WTC11 (cell line): ENCODE results near the gene GPR84. TPM values are rescaled to one million over a fixed set of nuclear protein-coding genes. Genes with fewer than 3 reads are reported as not detected.

ENCODE experiments used
- ATAC-seq: fragments of 200-7000 bp; cut with Tn5 transposase; 2 replicates; pipeline ENCODE4 v1.10.0; 2021; ENCODE audit warnings: mild to moderate bottlenecking, moderate library complexity
- CTCF ChIA-PET: fragments of 300-600 bp; sonication (Branson Sonifier 250); formaldehyde crosslinking; loops from one replicate; lab custom pipeline; 2021; ENCODE audit warnings: antibody characterized with exemption; lab: Charles Lee
- POLR2A ChIA-PET: fragments of 350-600 bp; sonication (Branson Sonifier 250); formaldehyde crosslinking; loops from one replicate; lab custom pipeline; 2021; ENCODE audit warnings: antibody characterized with exemption; lab: Charles Lee
- DNase-seq: peaks from one replicate; pipeline ENCODE4 v3.0.0; 2021; ENCODE audit warnings: low spot score
- H3K27ac Mint-ChIP-seq: 2 replicates; pipeline ENCODE4 v1.8.0; 2021; ENCODE audit warnings: mixed read lengths
- H3K27me3 Mint-ChIP-seq: 2 replicates; pipeline ENCODE4 v1.8.0; 2021; ENCODE audit warnings: low read depth, mild to moderate bottlenecking, moderate library complexity, mixed read lengths
- H3K36me3 Mint-ChIP-seq: 2 replicates; pipeline ENCODE4 v1.8.0; 2021; ENCODE audit warnings: mixed read lengths
- H3K4me1 Mint-ChIP-seq: 2 replicates; pipeline ENCODE4 v1.8.0; 2022; ENCODE audit warnings: mixed read lengths
- H3K4me3 Mint-ChIP-seq: 2 replicates; pipeline ENCODE4 v1.8.0; 2021; ENCODE audit warnings: mild to moderate bottlenecking, moderate library complexity, mixed read lengths
- H3K9me3 Mint-ChIP-seq: 2 replicates; pipeline ENCODE4 v1.8.0; 2021; ENCODE audit warnings: mixed read lengths
- ATF1 ChIP-seq: sonication (generic); formaldehyde crosslinking; IDR thresholded peaks from 2 replicates; pipeline ENCODE4 v1.8.1; 2023; ENCODE audit warnings: mild to moderate bottlenecking, moderate library complexity, missing genetic modification reagents
- ATF3 ChIP-seq: sonication (generic); formaldehyde crosslinking; conservative IDR thresholded peaks from 2 replicates; pipeline ENCODE4 v1.8.1; 2022; ENCODE audit warnings: mild to moderate bottlenecking, missing genetic modification reagents
- CTCF ChIP-seq: fragments of 200-600 bp; IDR thresholded peaks from 2 replicates; pipeline ENCODE4 v1.8.0; 2022; ENCODE audit warnings: antibody characterized with exemption
- EMX1 ChIP-seq: fragments of 250-450 bp; sonication (Bioruptor Pico); IDR thresholded peaks from 2 replicates; pipeline ENCODE4 v1.8.0; 2021; ENCODE audit warnings: mild to moderate bottlenecking
- ERG ChIP-seq: fragments of 250-450 bp; sonication (Bioruptor Pico); IDR thresholded peaks from 2 replicates; pipeline ENCODE4 v1.8.0; 2021; ENCODE audit warnings: mild to moderate bottlenecking
- ETV6 ChIP-seq: sonication (generic); formaldehyde crosslinking; IDR thresholded peaks from 2 replicates; pipeline ENCODE4 v1.8.1; 2022; ENCODE audit warnings: mild to moderate bottlenecking, missing genetic modification reagents
- FOXK1 ChIP-seq: sonication (generic); formaldehyde crosslinking; IDR thresholded peaks from 2 replicates; pipeline ENCODE4 v1.8.0; 2022; ENCODE audit warnings: mild to moderate bottlenecking, moderate library complexity, missing genetic modification reagents
- FOXP1 ChIP-seq: sonication (generic); formaldehyde crosslinking; IDR thresholded peaks from 2 replicates; pipeline ENCODE4 v1.8.0; 2022; ENCODE audit warnings: missing genetic modification reagents, mild to moderate bottlenecking, moderate library complexity, borderline replicate concordance
- HMGA2 ChIP-seq: fragments of 250-450 bp; sonication (Bioruptor Pico); IDR thresholded peaks from 2 replicates; pipeline ENCODE4 v1.4.0; 2021; ENCODE audit warnings: mild to moderate bottlenecking, moderate library complexity
- IRF1 ChIP-seq: sonication (generic); formaldehyde crosslinking; IDR thresholded peaks from 2 replicates; pipeline ENCODE4 v1.8.0; 2023; ENCODE audit warnings: missing genetic modification reagents
- JAZF1 ChIP-seq: fragments of 250-450 bp; sonication (Bioruptor Pico); IDR thresholded peaks from 2 replicates; pipeline ENCODE4 v1.9.0; 2021; ENCODE audit warnings: moderate library complexity, mild to moderate bottlenecking, inconsistent platforms
- MAX ChIP-seq: sonication (generic); formaldehyde crosslinking; IDR thresholded peaks from 2 replicates; pipeline ENCODE4 v1.8.0; 2022; ENCODE audit warnings: mild to moderate bottlenecking, missing genetic modification reagents
- MYBL2 ChIP-seq: sonication (generic); formaldehyde crosslinking; IDR thresholded peaks from 2 replicates; pipeline ENCODE4 v1.8.1; 2023; ENCODE audit warnings: mild to moderate bottlenecking, moderate library complexity, missing genetic modification reagents
- NFATC4 ChIP-seq: fragments of 250-450 bp; sonication (Bioruptor Pico); IDR thresholded peaks from 2 replicates; pipeline ENCODE4 v1.9.0; 2021; ENCODE audit warnings: mild to moderate bottlenecking
- RORB ChIP-seq: fragments of 250-450 bp; sonication (Bioruptor Pico); IDR thresholded peaks from 2 replicates; pipeline ENCODE4 v1.9.0; 2021; ENCODE audit warnings: mild to moderate bottlenecking
- SP1 ChIP-seq: sonication (generic); formaldehyde crosslinking; conservative IDR thresholded peaks from 2 replicates; pipeline ENCODE4 v1.8.1; 2022; ENCODE audit warnings: missing genetic modification reagents
- TEAD1 ChIP-seq: sonication (generic); formaldehyde crosslinking; IDR thresholded peaks from 2 replicates; pipeline ENCODE4 v1.8.0; 2022; ENCODE audit warnings: mild to moderate bottlenecking, missing genetic modification reagents
- TEAD4 ChIP-seq: sonication (generic); formaldehyde crosslinking; IDR thresholded peaks from 2 replicates; pipeline ENCODE4 v1.8.0; 2022; ENCODE audit warnings: mild to moderate bottlenecking, missing genetic modification reagents
- USF1 ChIP-seq: sonication (generic); formaldehyde crosslinking; IDR thresholded peaks from 2 replicates; pipeline ENCODE4 v1.8.0; 2022; ENCODE audit warnings: mild to moderate bottlenecking, missing genetic modification reagents
- ZMAT4 ChIP-seq: fragments of 250-450 bp; sonication (Bioruptor Pico); IDR thresholded peaks from 2 replicates; pipeline ENCODE4 v1.9.0; 2021; ENCODE audit warnings: mild to moderate bottlenecking
- ZNF138 ChIP-seq: sonication (generic); formaldehyde crosslinking; conservative IDR thresholded peaks from 2 replicates; pipeline ENCODE4 v1.8.1; 2022; ENCODE audit warnings: mild to moderate bottlenecking, moderate library complexity, missing genetic modification reagents
- ZNF232 ChIP-seq: sonication (generic); formaldehyde crosslinking; IDR thresholded peaks from 2 replicates; pipeline ENCODE4 v1.8.0; 2022; ENCODE audit warnings: mild to moderate bottlenecking, missing genetic modification reagents
- ZNF281 ChIP-seq: sonication (generic); formaldehyde crosslinking; IDR thresholded peaks from 2 replicates; pipeline ENCODE4 v1.8.0; 2023; ENCODE audit warnings: mild to moderate bottlenecking, missing genetic modification reagents
- ZNF671 ChIP-seq: fragments of 250-450 bp; sonication (Bioruptor Pico); IDR thresholded peaks from 2 replicates; pipeline ENCODE4 v1.8.0; 2021; ENCODE audit warnings: mild to moderate bottlenecking
- ZSCAN18 ChIP-seq: fragments of 250-450 bp; sonication (Bioruptor Pico); IDR thresholded peaks from 2 replicates; pipeline ENCODE4 v2.1.2; 2022; ENCODE audit warnings: mild to moderate bottlenecking, moderate library complexity
- total RNA-seq: library from RNA; stranded (reverse); gene quantifications from 3 replicates; pipeline ENCODE4 v1.2.3, GENCODE V29; 2021

The GPR84 gene
- total RNA-seq, 1 experiment from 2014 or later, result 0.13 TPM

- TF ChIP-seq ETV6 (CRISPR knock-in tag) (0 out of 2 replicates have a peak, but pooled peaks have one; percentile 43), FOXK1 (CRISPR knock-in tag) (0 out of 2 replicates have a peak, but pooled peaks have one; percentile 44), MAX (CRISPR knock-in tag) (peak; percentile 13; the same call in 1 of the 2 replicates), TEAD4 (CRISPR knock-in tag) (no peak), ERG (CRISPR knock-in tag) (no peak)
- TF ChIP-seq, all 79 proteins: peak for 6
These were observed 26.6 kb upstream of the GPR84 start (continued) for GRCh38 chr12:54390668-54391551.

- Mint-ChIP-seq H3K4me3 (peak overlapping the region; percentile 83), H3K9me3 (no peaks in the 10 kb centered on the region), H3K36me3 (no peaks in the 10 kb centered on the region), H3K27ac (no peak overlapping the region), H3K4me1 (peaks cover 74% of the 10 kb centered on the region), H3K27me3 (peaks cover 19% of the 10 kb centered on the region)
- ATAC-seq (peak; percentile 8), DNase-seq (peak; percentile 29)
- CTCF ChIA-PET, result interaction anchor here (0.5 to 4.3 kb wide), 13 partner anchors 9 to 381 kb away, joined by 3 to 33 read pairs (median 3); partner anchors contain the start of genes COPZ1 and HOXC8
- POLR2A ChIA-PET, result interaction anchor here (0.9 kb wide), 1 partner anchor 9 kb away, joined by 4 read pairs; no protein-coding TSS in a partner anchor
- TF ChIP-seq RORB (CRISPR knock-in tag), result no peak
- TF ChIP-seq ZSCAN18 (CRISPR knock-in tag), result no peak
- TF ChIP-seq MYBL2, result no peak
- no peak for TF ChIP-seq HMGA2
- TF ChIP-seq ZNF232 (CRISPR knock-in tag), result no peak
- TF ChIP-seq TEAD1, result peak; percentile 57; the same call in 1 of the 2 replicates
- peak; percentile 56; the same call in 1 of the 2 replicates for TF ChIP-seq ZNF281 (CRISPR knock-in tag)
- peak; percentile 53; the same call in 1 of the 2 replicates for TF ChIP-seq SP1 (CRISPR knock-in tag)
- TF ChIP-seq FOXP1 (CRISPR knock-in tag), result no peak
- peak; percentile 36; the same call in 1 of the 2 replicates for TF ChIP-seq MAX (CRISPR knock-in tag)
- TF ChIP-seq CTCF, result no peak
- no peak for TF ChIP-seq NFATC4 (CRISPR knock-in tag)
- TF ChIP-seq EMX1 (CRISPR knock-in tag), result no peak
- TF ChIP-seq ZNF671, result no peak
- no peak for TF ChIP-seq ZNF138 (CRISPR knock-in tag)
- no peak for TF ChIP-seq ATF1 (CRISPR knock-in tag)
- TF ChIP-seq ZMAT4, result no peak
- TF ChIP-seq USF1, result 0 out of 2 replicates have a peak, but pooled peaks have one; percentile 14
- no peak for TF ChIP-seq JAZF1 (CRISPR knock-in tag)
- TF ChIP-seq IRF1, result no peak
- TF ChIP-seq ATF3 (CRISPR knock-in tag), result no peak
These were observed 25.9 kb upstream of the GPR84 start for GRCh38 chr12:54390176-54390667.
